Stimulated activated naive CD8-positive, alpha-beta T cell treated with anti-CD3 and anti-CD28 coated beads, Interleukin-15, Interleukin-2, amounts not matched to agents 100 U/mL and 50 U/mL, for 24 hours (primary cell): ENCODE results near the gene DNHD1.

Experiments
- ATAC-seq: fragments of 150-1000 bp; cut with Tn5 transposase; one replicate; pipeline ENCODE4 v1.10.0; 2021
- DNase-seq: peaks from one replicate; pipeline ENCODE4 v3.0.0; 2021

The DNHD1 gene

DNA sequence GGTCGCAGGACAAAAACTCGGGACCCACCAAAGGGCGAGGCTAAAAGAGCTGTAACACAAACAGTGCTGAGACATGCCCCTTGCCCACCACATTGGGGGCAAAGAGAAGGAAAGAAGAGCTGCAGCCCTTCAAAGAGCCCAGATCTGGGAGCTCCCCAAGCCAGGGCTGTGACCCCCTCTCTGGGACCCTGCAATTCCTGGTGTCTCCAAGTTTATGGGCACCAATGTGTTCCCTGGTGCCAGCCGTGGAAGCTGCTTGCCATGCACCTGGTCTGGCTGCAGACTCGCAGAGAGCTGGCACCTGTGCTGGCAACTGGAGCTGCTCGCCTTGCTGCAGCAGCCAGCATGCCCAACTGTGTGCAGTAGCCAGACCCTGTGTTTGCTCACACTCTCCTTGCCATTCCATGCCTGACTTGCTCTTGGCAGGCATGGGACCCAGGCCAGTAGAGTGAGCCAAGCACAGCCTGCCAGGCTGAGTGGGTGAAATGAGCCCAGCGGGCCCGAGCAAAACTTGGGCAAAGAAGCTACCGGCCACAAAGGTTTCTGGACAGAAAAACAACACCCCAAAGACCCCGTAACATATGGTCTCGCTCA is 90.4 kb downstream of the DNHD1 start:
- ATAC-seq = no peak
- no peak for DNase-seq

DNA sequence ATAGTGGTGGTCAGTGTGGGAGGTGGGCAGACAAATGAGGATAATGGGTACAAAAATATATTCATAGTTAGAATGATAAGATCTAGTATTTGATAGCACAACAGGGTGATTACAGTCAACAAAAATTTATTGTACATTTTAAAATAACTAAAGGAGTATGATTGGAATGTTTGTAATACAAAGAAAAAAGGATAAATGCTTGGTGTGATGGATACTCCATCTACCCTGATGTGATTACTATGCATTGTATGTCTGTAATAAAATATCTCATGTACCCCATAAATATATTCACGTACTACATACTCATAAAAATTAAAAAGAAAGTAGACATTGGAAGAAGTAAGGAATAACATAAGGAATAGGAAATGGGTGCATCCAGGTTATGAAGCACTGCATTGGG is 90.9 kb downstream of the DNHD1 start:
- no peak for DNase-seq
- no peak for ATAC-seq

DNA sequence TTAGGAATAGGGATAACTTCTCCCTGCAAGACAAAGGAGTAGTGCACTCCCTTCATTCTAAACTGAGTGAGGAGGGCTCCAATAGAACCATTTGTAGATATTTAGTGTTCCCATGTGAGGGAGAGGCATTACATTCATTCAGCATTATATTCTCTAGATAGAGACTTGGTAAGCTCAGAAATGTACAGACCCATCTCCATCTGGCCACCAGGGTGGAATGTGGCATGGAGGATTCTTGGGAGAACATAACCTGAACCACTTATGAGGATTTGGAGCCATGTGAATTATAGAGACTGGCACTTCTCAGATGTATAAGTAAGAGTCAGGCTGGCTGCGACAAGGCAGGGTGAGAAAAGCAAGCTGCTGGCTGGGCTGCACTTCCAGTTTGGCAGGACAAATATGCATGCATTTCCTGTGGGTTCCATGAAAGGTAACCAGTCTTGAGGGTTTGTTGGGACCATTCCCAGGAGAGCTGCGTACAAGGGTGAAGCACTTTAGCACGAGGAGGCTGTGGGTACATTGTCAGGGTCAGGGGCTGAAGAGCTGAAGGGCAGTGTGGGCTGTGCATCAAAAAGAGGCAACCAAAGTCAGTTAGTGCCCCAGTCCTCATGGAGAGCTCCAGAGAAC is 97.2 kb downstream of the DNHD1 start:
- no peak for DNase-seq
- no peak for ATAC-seq

DNA sequence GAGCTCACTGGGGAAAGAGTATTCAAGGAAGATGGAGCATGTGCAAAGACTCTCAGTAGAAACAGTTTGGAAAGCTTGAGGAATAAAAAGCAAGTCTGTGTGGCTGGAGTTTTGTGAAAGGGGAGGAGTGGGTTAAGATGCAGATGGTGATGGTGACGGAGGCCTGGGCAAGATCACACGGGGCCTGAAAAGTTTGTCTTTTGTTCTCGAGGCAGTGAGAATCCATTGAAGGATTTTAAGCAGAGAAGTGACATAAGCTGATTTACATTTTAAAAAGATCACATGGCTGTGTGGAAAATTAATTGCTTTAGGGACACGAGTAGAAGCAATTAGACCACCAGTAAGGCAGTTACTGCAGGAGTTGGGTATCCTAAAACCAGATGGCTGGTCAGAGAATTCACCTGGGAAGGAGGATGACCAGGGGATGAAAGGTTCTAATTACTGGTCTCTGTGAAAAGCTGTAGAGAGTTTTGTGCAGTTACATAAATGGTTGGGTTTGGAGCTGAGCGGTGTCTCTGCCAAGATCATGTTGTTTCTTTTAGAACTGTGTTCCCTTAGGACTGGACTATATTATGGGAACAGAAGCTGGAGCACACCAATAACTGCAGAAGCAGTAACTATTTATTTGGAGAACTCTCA is 99.3 kb downstream of the DNHD1 start:
- ATAC-seq = no peak
- no peak for DNase-seq

DNA sequence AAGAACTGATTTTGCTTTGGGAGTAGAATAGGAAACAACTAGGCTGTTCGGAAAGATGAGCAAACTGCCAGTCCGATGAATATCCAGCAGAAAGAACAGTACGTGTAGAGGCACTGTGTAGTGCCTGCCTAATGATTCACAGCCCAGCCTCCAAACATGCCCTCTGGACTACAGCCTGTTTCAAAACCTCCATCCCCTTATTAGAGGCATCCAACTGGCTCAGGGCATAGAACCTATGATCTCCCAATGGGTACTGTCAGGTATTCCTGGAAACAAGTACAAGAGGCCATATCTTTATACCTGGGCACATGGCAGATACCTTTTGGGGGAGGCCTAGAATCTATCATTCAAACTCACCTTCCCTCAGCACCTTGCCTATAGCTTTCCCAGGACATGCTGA is 101.5 kb downstream of the DNHD1 start:
- no peak for DNase-seq
- no peak for ATAC-seq

DNA sequence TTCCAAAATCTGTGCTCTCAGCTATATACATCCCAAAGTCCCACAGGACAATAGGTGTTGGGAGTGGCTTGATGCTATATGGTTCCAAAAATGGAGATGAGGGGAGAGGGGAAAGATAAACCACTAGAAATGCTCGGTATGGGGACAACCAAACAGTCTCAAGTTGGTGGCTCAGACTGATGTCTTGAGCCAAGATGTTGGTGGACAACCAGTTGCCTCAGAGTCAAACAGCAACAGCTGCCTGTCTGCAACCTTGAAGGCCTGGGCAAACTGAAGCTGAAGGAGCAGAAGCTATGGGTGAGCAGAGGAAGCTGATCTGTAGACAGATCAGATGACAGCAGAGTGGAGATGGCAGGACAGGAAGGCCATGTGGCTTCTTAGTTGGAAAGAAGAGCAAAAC is 102.4 kb downstream of the DNHD1 start:
- DNase-seq (no peak), ATAC-seq (no peak)

DNA sequence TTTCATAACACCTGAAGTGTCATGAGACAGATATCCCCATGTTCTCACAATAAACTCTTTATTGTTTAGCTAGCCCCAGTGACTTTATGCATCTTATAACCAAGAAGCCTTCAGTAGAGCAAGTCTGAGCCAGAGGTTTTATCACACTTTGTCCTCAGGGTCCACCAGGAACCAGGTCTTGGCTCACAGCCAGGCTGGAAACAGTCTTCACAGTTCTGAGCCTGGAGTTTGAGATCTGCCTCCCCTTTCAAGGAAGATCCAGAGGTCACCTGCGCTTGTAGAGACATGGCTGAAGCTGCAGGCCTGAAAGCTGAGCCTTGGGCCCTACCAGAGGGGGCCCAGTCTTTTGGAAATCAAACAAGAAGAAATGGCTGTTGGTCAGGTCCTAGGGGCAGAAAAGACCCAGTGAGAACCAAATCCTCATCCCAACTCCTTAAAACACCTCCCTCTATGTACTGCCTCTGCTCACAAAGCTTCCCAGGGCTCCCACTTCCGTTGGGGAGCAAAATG is 102.9 kb downstream of the DNHD1 start:
- no peak for ATAC-seq
- DNase-seq = no peak

DNA sequence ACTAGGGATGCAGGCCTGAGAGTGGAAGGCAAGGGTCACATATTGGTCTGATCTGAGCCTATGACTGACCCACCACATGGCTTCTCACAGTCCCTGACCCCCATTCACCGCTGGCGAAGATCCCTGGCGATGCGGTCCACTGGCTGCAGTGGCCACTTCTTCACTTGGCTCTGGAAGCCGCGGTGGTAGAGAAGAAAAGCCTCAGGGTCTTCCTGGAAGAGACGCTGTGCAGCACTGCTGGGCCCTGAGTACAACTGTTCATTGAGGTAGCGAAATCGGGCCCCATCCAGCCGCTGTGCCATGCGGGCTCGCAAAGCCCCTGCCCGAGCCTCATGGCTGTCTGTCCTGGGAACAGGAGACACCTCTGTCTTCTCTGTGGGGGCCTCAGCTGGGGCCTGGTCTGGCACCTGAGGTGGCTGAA is 104.0 kb downstream of the DNHD1 start:
- ATAC-seq (no peak), DNase-seq (no peak)

DNA sequence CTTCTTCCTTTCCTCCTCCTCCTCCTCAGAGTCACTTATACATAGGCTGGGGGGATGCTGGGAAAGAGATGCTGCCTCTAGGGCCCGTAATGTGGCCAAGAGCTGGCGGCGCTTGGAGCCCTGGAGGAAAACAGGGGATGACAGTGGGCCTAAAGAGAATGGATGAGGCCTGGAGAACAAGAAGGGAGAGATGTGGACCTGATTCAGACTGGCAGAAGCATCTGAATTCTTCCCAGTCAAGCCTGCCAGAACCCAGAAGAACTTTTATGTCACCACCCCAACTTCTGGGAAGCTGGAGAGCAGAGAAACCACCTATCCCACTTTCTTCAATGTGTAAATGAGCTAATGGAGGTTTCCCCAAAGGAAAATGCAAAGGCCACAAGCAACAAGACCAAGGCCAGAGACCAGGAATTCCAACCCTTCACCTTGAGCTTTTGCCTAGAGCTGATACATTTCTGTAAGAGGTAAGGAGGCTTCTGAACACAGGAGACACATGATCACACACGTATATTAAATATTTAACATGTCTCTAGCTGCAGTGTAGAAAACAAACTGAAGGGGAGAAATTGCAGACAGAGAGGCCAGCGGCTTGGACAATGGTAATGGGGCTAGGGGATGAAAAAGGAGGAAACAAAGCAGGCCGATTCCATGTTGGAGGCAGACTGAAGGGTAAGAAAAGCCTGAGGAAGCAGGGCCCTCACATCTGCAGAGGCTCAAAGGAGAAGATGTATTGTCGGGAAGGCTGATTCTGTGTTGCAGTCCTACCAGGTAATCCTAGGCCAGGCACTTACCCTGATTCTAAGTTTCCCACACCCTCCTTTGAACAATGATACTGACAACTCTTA is 105.2 kb downstream of the DNHD1 start:
- ATAC-seq = no peak
- no peak for DNase-seq

DNA sequence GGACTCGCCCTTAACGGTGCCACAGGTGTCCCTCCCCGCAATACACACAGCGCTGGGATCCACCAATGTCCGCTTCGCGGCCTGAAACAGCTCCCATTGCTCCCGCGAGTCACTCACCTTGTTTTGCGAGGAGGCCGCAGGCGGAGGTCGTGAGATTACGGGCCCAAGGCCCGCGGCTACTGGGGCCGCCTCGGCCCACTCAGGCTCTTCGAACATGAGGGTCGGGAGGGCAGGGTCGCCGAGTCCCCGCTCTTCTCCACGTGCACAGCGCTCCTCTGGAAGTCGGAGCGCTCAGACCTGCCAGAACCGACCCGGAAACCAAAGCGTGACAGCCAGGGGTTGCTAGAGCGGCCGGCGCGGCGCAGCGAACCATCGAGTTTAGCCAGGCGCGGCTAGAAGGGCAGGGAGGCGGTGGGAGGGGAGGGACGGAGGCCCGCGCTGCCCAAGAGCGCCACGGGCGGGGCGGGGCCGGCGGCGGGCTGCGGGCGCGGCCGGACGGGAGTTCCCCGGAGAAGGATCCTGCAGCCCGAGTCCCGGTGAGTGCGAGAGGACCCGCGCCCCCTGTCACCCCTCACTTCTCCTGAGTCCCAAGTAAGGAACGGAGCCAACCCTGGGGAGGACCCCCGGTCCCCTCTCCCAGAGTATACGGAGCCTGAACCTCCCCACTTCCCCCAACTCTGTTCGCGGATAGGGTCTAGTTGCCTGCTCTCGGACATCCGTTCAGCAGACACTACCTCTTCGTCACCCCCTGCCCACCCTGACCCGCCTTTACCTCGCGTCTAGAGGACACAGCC is 106.4 kb downstream of the DNHD1 start, which contains the start of the genes ILK and RRP8:
Gene ILK, plus strand, starts transcription at position 488 of the 794 bp plus-strand sequence. CDS start 498 bp downstream, outside the sequence.
Gene RRP8, minus strand, starts transcription at position 330 of the 794 bp plus-strand sequence. Its CDS starts 114 bp downstream, at position 216.
- peak; percentile 84 for ATAC-seq
- DNase-seq = peak; percentile 90

DNA sequence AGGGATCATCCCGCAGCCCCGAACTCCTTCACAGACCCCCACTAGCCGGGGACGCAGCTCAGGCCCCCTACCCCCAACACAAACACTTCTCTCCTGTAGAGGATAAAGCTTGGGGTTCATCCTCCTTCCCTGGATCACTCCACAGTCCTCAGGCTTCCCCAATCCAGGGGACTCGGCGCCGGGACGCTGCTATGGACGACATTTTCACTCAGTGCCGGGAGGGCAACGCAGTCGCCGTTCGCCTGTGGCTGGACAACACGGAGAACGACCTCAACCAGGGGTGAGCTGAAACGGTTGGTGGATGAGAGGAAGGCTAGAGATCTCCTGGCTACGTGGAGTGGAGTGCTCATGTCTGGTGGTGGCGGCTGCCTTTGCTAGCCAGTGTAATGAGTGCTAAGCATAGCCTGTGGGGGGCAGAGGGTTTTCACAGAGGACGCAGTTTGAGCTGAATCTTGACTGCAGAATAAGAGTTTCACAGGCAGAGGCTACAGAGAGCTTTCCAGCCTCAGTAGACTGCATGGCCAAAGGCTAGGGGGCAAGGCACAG is 107.1 kb downstream of the DNHD1 start:
- peak; percentile 57 for DNase-seq
- ATAC-seq = peak; percentile 50

DNA sequence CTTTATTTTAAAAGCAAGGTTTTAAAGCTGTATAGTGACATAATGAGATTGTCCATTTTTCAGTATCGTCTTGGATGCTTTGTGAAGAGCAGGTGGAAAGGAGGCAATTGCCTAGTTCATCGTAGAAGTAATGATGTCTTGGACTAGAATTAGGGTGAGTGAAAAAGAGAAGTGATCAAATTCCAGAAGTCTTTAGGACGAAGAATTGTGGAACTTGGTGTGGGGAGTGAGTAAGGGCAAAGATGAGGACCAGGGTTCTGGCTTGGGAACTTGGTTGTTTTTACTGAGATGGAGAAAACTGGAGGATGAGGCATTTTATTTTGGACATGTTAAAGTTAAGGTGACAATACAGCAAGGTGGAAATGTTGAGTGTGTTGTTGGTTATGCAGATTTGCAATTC is 107.7 kb downstream of the DNHD1 start:
- no peak for ATAC-seq
- DNase-seq = no peak

DNA sequence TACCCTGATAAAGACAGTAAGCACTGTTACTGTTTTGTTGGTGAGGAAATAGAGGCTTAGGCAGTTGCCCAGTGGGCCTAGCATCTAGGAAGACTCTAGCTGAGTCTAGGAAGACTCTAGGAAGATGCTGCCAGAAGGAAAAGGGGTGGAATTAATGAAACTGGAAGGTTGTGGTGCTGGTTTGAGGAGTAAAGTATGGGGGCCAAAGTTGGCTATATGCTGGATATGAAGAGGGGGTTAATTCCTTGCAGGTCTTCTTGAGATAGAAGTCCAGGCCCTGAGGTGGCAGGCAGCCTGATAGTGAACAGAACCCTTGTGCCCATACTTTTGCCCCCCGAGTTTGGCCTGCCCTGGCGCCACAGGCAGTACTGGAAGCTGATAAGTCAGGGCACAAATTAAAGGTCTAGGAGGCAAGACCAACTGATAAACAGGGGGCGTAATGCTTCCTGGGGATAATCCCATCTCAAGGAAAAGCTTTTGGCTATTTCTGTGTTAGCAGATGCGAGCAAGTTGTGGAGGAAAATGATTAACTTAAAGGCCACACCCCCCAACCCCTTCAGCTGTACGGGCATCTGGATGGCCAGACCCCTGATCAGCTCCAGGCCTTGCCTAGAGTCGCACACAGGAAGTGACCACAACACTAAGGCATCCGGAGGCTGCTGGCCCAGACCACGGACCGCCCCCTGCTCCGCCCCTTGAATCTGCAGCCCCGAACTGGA is 109.5 kb downstream of the DNHD1 start:
- peak; percentile 79 for DNase-seq
- ATAC-seq = peak; percentile 24

DNA sequence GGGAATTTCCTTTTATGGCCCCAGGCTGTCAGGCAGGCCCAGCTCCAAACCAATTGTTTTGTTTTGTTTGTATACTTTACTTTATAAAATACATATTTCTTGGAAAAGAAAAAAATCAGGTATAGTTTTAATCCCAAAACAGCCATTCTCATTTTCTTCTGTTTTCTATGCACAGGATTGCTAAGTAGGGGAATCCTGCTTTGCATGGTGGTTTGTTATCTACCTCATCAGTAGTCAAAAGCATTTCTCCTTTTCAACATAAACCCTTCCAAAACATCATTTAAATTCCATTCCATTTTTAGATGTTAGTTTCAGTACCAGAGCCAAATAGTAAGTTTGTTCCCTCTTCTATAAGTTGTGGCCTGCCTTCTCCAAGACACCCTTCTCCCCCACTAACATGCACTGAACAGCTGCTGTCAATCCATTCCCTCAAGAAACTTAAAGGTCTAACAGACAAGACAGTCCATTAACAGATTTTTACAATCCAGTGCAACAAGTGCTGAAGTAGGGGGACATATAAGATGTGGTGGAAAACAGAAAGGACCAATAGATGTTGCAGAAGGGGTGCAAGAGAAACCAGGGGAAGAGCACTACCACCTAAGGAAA is 110.2 kb downstream of the DNHD1 start:
- DNase-seq = no peak
- no peak for ATAC-seq

DNA sequence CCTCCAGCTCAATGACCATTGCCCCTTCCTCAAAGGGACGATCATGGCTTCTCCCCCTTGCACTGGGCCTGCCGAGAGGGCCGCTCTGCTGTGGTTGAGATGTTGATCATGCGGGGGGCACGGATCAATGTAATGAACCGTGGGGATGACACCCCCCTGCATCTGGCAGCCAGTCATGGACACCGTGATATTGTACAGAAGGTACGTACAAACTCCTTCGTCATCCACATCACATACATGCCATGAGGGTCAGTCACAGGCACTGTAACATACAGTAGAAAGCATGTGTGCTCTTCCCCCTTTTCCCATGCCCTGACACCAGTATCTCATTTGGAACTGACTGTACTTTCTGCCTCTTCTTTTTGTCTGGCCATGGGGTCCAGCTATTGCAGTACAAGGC is 110.9 kb downstream of the DNHD1 start:
- ATAC-seq (no peak), DNase-seq (no peak)

DNA sequence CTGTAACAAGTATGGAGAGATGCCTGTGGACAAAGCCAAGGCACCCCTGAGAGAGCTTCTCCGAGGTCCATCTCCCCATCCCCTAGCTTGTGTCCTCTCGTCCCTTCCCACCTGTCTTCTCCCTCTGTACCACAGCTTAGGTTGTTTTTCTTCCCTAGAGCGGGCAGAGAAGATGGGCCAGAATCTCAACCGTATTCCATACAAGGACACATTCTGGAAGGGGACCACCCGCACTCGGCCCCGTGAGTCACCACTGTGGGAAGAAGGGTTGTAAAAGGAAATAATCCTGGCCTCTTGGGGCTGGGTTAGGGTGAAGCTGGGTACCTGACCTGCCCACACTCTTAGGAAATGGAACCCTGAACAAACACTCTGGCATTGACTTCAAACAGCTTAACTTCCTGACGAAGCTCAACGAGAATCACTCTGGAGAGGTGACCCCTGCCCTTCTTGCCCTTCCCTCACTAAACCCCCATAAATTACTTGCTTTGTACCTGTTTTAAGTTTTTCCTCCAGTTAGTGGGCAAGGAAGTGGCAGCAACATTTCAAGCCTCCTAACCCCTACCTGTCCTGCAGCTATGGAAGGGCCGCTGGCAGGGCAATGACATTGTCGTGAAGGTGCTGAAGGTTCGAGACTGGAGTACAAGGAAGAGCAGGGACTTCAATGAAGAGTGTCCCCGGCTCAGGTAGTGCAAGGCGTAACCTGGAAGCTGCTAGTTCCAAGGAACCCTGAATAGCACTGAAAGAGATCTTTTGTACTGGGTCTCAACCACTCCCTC is 111.8 kb downstream of the DNHD1 start:
- ATAC-seq = no peak
- DNase-seq = no peak

DNA sequence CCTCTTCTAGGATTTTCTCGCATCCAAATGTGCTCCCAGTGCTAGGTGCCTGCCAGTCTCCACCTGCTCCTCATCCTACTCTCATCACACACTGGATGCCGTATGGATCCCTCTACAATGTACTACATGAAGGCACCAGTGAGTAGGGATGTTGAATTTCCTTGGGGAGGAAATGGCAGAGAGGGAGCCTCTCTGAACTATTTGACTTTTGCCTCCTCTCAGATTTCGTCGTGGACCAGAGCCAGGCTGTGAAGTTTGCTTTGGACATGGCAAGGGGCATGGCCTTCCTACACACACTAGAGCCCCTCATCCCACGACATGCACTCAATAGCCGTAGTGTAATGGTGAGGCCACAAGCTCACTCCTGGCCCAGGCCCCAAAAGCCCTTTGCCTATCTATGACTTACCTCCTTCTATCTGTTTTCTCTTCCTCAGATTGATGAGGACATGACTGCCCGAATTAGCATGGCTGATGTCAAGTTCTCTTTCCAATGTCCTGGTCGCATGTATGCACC is 112.5 kb downstream of the DNHD1 start:
- ATAC-seq (no peak), DNase-seq (no peak)

DNA sequence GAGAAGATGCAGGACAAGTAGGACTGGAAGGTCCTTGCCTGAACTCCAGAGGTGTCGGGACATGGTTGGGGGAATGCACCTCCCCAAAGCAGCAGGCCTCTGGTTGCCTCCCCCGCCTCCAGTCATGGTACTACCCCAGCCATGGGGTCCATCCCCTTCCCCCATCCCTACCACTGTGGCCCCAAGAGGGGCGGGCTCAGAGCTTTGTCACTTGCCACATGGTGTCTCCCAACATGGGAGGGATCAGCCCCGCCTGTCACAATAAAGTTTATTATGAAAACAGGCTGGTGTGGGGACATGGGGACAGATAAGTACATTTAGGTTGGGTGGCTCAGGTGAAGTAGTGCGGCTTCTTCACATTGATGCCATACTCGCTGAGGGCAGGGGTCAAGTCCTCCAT is 113.5 kb downstream of the DNHD1 start:
- ATAC-seq = no peak

More for the DNA sequence above, 113.5 kb downstream of the DNHD1 start:
- DNase-seq = no peak
